ENCODE results near the gene CDRT4.
"Not testable (repeated sequence)": the region's sequence is repeated elsewhere in the genome, so short reads cannot be mapped to it uniquely, and the experiment has no call there.

Gene CDRT4

DNA sequence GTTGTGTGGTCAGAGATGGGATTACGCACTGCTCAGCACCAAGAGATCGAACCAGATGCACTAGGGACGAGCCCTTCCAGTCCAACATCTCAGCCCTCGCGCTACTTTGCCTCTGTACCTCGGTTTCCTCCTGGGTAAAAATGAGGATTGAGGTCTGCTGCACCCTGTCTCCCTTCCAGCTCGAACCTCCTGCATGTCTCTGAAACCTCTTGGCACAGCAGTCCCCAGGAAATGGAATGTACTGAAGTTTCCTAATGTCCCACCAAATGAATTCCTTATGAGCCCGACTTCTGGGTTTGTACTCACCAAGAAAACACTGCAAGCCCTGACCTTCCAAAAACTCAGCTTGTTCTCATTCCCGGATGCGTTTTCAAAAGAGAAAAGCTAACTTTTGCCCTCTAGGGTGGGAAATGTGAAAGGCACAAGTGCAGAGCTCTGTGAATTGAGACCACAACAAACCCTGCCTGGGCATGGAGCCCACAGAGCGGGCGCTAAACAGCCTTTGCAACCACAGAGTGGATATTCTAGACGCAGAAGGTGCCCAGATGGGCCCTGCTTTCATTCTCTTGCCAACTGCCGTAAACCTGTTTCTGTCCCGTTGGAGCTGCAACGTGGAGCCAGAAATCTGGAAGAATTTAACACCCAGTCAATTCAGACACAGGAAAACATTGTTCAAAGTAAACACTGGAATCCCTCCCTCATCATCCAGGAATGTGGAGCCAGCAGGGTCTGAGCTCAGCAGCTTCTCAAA lies 10.3 kb downstream of the CDRT4 start:
- no peak for DNase-seq

DNA sequence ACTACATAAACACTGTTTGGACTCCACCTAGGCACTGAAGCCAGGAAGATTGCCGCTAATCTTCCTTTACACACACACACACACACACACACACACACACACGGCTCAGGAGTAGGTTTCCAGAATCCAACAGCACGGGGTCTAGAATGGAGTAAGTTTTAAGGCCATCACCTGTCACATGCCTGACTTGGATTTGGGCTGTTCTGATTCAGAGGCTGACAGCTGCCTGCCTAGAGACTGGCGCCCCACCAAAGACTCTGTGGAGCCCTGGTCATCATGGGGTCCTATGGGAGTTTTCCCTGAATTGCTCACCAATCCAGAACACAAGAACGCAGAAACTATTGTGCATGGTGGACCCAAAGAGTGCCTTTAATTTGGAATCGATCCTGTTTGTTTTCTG lies 10.9 kb downstream of the CDRT4 start:
- no peak for DNase-seq

DNA sequence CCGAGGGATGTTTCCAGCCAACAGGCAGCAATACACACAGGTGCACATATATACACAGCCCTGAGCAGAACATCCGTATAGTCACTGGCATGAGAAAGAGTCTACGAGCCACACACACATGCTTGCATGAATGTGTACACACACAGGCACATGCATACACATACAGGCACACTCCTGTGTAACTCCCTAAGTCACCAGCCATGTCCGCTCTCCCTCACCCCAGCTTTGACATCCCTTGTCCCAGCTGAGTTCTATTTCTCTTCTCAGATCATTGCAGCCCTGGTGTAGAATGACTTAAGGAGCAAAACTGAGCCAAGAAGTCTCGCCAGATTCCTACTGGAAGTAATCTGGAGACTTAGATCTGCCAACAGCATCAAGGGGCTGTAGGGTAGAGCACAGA lies 13.1 kb downstream of the CDRT4 start:
- DNase-seq, result no peak

DNA sequence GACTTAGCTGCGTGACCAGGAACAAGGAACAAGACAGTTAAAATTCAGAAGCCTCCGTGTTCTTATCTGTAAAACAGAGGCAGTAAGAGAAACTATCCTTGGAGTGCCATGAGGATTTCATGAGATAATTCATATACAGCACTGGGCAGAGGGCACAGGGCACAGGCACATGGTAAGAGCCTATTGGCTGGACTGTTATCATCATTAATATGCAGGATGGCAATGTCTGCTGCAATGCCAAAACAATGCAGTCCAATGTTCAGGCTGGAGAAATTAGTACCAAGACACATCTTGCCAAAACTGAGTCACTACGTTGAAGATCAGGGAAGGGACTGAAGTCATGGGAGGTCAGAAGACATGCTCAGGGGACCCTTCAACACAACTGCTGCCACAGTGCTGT lies 13.6 kb downstream of the CDRT4 start:
- no peak for DNase-seq

- DNase-seq, result no peak
These were observed 14.2 kb downstream of the CDRT4 start for GRCh38 chr17:15453246-15453645.

GRCh38 chr17:15452746-15453145 lies 14.7 kb downstream of the CDRT4 start:
- no peak for DNase-seq

DNA sequence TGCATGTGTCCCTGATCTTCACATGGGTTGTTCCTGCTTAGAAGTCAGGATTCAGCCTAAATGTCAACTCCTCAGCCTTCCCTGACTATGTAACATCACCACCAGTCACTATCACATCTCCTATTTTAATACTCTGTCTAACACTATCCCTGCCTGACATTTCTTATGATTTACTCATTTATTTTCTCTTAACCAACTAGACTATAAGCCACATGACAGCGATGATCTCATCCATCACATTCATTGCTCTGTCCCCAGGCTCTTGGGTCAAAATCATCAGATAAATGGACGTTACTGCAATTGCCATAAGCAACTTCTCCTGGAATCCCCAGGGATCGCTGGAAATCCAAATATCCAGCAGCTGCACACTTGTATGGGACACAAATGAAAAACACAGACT lies 15.7 kb downstream of the CDRT4 start:
- no peak for DNase-seq

- no peak for DNase-seq
These were observed 18.9 kb downstream of the CDRT4 start for GRCh38 chr17:15448580-15448956.

GRCh38 chr17:15447928-15448579 lies 19.4 kb downstream of the CDRT4 start:
- DNase-seq, result no peak

- DNase-seq, result no peak
These were observed 21.4 kb downstream of the CDRT4 start for GRCh38 chr17:15446036-15446435.

DNA sequence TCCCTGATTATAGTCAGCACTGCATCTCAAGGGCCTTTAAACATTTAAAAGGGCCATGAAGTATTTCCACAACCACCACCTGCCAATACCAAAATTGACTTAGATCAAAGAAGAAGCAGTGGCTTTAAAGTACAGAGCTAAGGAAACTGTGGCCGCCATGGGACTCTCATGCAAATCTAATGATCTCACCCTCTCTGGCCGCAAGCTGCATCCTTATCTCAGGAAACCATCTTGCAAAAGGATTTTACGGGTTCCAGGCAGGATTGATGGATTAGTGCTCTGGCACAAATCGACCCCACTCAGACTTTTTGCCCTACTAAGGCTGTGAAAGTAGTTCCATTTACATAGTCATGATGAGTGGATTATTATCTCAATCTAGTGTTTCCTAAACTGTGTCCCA lies 22.6 kb downstream of the CDRT4 start:
- DNase-seq, result no peak

GRCh38 chr17:15442311-15443180 lies 24.9 kb downstream of the CDRT4 start:
- DNase-seq, result no peak

DNA sequence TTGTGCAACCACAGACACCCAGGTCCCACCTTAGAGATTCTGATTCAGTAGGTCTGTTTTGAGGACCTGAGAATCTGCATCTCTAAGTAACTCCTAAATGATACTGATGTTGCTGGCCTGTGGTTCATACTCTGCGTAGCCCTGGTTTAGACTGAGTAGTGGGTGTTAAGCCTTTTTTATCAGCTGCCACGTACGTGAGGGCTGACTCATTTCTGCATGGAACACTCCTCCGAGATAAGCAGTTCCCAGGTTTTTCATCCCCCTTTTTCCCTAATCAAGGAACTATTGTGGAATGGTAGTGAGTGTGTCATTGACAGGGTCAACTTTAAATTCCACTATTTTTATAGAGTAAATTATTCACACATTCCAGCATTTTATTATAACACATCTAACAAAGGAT lies 26.1 kb downstream of the CDRT4 start:
- no peak for DNase-seq

DNA sequence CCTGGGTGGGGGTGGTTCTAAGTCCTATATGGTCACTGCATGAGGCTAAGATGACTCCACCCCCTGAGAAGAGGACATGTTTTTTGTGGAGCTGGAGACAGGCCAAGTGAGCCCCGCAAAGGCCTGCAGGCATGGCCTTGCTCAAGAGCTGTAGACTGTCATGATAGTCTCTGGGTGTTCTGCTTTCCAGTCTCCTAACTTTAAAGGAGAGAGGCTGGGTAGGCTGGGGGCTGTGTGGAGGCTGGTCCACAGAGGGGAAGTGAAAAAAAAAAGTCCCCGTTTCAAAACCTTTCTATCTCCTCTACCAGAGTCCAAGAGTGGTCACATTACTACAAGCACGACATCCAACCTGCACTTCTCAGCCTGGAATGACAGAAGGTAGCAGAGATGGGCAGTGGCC lies 27.1 kb downstream of the CDRT4 start:
- DNase-seq, result no peak

GRCh38 chr17:15439205-15439985 lies 28.0 kb downstream of the CDRT4 start:
- DNase-seq, result not testable (repeated sequence)

DNA sequence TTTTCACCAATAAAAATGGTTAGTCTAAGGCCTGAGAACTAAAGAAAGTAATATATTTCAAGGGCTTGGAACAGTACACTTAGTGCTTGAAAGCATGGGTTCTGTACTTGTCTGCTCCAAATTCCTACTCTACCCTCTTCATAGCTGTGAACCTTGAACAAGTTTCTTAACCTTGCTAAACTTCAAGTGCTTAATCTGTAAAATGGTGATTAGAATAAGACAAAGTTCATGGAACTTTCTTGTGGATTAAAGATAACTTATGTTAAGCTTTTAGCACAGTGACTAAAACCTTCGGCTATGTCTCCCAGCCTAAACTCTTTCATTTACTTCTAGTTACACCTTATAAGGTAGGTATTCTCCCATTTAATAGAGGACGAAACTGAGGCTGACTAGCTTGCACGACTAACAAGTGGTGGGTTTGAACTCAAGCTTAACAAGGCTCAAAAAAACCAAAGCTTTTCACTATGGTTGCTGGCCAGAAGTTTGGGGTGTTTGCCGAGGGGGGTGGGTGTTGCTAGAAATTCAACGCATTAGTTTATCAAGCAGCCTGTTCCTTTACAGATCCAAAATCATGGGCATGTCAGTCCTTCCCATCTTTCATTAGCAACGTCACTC lies 28.8 kb downstream of the CDRT4 start:
- DNase-seq, result no peak

GRCh38 chr17:15437303-15437635 lies 30.2 kb downstream of the CDRT4 start:
- no peak for DNase-seq

- peak; percentile 1 for DNase-seq
These were observed 30.7 kb downstream of the CDRT4 start for GRCh38 chr17:15436473-15437302.

- DNase-seq, result no peak
These were observed 32.5 kb downstream of the CDRT4 start for GRCh38 chr17:15434956-15435355.

DNA sequence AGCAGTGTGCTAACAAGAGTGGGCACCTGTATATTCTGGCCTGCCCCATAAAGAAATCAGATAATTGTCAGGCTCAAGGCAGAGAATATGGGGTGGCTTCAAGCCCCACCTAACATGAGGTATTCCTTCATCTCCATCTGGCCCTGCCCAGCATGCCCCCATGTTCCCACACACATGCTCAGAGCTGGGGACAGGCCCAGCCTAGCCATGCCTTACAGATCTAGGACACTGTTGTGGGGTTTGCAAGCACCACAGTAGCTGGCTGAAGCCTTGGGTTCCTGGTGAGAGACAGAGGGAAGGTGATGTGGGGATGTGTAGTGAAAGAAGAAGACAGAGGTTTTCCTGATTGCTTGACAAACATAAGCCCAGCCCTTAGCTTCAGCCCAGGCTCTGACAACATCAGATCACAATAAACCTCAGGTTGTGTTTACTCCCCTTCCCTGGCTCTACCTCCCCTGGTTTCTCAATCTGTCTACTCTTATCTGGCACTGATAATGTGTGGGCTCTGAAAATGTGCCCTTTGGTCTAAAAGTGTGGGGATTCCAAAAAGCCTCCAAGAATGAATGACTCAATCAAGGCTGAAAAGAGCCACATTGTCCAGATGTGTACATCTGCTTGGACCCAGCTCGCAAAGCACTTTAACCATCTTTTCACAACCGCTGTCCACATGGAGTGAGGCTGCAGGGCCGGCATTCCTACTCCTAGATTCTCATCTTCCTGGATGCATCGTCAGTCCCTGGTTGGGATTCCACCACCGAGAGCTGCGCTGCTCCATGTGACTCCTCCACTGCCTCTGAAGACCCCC lies 34.4 kb downstream of the CDRT4 start:
- DNase-seq, result no peak

DNA sequence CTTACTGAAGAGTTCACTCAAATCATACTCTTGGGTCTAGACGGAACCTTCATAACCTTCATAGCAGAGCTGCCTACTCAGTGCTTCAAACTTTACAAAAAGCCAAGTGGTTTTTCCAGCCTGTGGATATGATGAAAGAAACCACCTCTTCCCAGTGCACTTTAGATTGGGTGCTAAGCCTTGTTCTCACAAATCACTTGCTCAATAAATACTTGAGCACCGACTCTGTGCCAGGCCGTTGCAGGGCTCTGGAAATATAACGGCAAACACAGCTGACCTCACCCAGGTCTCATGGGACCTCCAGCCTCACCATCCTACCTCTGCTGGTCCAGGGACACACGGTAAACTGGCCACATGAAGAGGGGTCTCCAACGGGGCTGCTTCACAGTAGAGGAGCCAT lies 35.7 kb downstream of the CDRT4 start:
- no peak for DNase-seq

All from NK-92 treated with Interleukin-12 subunit alpha and Interleukin-12 subunit beta, amount 100 ng/mL, for 24 hours (cell line).